NB4 (cell line): ENCODE measurements around the gene UNC5B.

Source experiments
- MYC ChIP-seq: IDR thresholded peaks from 2 replicates; pipeline ENCODE4 v1.6.1; 2011; ENCODE audit warnings: low read depth, low read length
- TF ChIP-seq, protein P1 (sequence below): IDR thresholded peaks from one replicate; pipeline ENCODE4 v1.5.1; 2012; ENCODE audit warnings: low read depth, low read length

- TF ChIP-seq, protein P1, sequence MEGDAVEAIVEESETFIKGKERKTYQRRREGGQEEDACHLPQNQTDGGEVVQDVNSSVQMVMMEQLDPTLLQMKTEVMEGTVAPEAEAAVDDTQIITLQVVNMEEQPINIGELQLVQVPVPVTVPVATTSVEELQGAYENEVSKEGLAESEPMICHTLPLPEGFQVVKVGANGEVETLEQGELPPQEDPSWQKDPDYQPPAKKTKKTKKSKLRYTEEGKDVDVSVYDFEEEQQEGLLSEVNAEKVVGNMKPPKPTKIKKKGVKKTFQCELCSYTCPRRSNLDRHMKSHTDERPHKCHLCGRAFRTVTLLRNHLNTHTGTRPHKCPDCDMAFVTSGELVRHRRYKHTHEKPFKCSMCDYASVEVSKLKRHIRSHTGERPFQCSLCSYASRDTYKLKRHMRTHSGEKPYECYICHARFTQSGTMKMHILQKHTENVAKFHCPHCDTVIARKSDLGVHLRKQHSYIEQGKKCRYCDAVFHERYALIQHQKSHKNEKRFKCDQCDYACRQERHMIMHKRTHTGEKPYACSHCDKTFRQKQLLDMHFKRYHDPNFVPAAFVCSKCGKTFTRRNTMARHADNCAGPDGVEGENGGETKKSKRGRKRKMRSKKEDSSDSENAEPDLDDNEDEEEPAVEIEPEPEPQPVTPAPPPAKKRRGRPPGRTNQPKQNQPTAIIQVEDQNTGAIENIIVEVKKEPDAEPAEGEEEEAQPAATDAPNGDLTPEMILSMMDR: no peak
- TF ChIP-seq MYC: no peak
Observed at GRCh38 chr10:71187197-71187596, 25.2 kb upstream of the UNC5B start.
